Caco-2 (cell line): ENCODE data around the gene RAP1A. TPM values are rescaled to one million over a fixed set of nuclear protein-coding genes. Genes with fewer than 3 reads are reported as not detected.

ENCODE experiments used
- BruUV-seq: library from RNA; stranded (reverse); fragments of 400-500 nt; replicated peaks from 2 replicates; lab custom pipeline; 2021; lab: Mats Ljungman, UMichigan
- CTCF ChIA-PET: fragments of 300-600 bp; sonication (Branson Sonifier 250); formaldehyde crosslinking; loops from one replicate; lab custom pipeline; 2022; ENCODE audit warnings: antibody characterized with exemption; lab: Charles Lee
- POLR2A ChIA-PET: fragments of 300-600 bp; sonication (Branson Sonifier 250); formaldehyde crosslinking; loops from one replicate; lab custom pipeline; 2022; ENCODE audit warnings: antibody characterized with exemption; lab: Charles Lee
- DNase-seq, 2 experiments: peaks; one replicate each; pipeline versions ENCODE4 v3.0.0 to v3.0.0-alpha.2; 2020 to 2022
- H3K27me3 ChIP-seq: replicated peaks from 2 replicates; pipeline ENCODE4 v1.6.0; 2011; ENCODE audit warnings: low read length; ENCODE audit not compliant: control insufficient read depth, insufficient read depth
- H3K36me3 ChIP-seq: 2 replicates; pipeline ENCODE4 v1.5.1; 2011; ENCODE audit warnings: low read length; ENCODE audit not compliant: control insufficient read depth, insufficient read depth
- H3K4me1 ChIP-seq: fragments of 250-450 bp; sonication (Bioruptor Pico); 2 replicates; pipeline ENCODE4 v1.5.1; 2020; ENCODE audit warnings: mild to moderate bottlenecking
- H3K4me3 ChIP-seq: 2 replicates; pipeline ENCODE4 v1.5.1; 2011; ENCODE audit warnings: low read depth, mild to moderate bottlenecking, control low read depth, low read length
- H3K9me3 ChIP-seq: fragments of 250-450 bp; sonication (Bioruptor Pico); 2 replicates; pipeline ENCODE4 v1.5.1; 2020; ENCODE audit warnings: mild to moderate bottlenecking, moderate library complexity
- H3K27ac Mint-ChIP-seq: one replicate; pipeline ENCODE4 v1.8.0; 2022; ENCODE audit warnings: mixed read lengths; ENCODE audit not compliant: unreplicated experiment
- H3K27me3 Mint-ChIP-seq: one replicate; pipeline ENCODE4 v1.8.0; 2022; ENCODE audit warnings: mixed read lengths; ENCODE audit not compliant: insufficient read depth, unreplicated experiment
- H3K36me3 Mint-ChIP-seq: one replicate; pipeline ENCODE4 v1.8.0; 2022; ENCODE audit warnings: mild to moderate bottlenecking, mixed read lengths; ENCODE audit not compliant: insufficient read depth, unreplicated experiment
- H3K4me1 Mint-ChIP-seq: one replicate; pipeline ENCODE4 v1.8.0; 2022; ENCODE audit warnings: low read depth, mixed read lengths; ENCODE audit not compliant: unreplicated experiment
- H3K4me3 Mint-ChIP-seq: one replicate; pipeline ENCODE4 v1.8.0; 2022; ENCODE audit warnings: mild to moderate bottlenecking, moderate library complexity, mixed read lengths; ENCODE audit not compliant: unreplicated experiment
- H3K9me3 Mint-ChIP-seq: one replicate; pipeline ENCODE4 v1.8.0; 2022; ENCODE audit warnings: mixed read lengths; ENCODE audit not compliant: unreplicated experiment
- CTCF ChIP-seq, 2 experiments: fragments of 200-600 bp in 1 of 2; IDR thresholded peaks; 1 replicate in 1 of 2; 2 replicates in 1 of 2; pipeline versions ENCODE4 v1.5.1 to v1.8.0; 2011 to 2022; ENCODE audit warnings: antibody characterized with exemption in 1 of 2, control low read depth in 1 of 2, inconsistent platforms in 1 of 2, low read depth in 1 of 2, low read length in 1 of 2, mild to moderate bottlenecking in 1 of 2, moderate library complexity in 1 of 2; ENCODE audit not compliant: insufficient read depth in 1 of 2, severe bottlenecking in 1 of 2, unreplicated experiment in 1 of 2
- intact Hi-C: fragments of 100-400 bp; cut with micrococcal nuclease; formaldehyde crosslinking; loops from one replicate; pipeline ENCODE4 v1.10.0; 2022; ENCODE audit not compliant: unreplicated experiment
- total RNA-seq: library from RNA; stranded (reverse); gene quantifications from 2 replicates; pipeline ENCODE4 v1.2.3, GENCODE V29; 2022

RAP1A gene
- total RNA-seq, 1 experiment from 2014 or later, result 64.1 TPM

GRCh38 chr1:111649648-111650047, 30.1 kb downstream of the RAP1A start:
- Mint-ChIP-seq H3K36me3 (peaks cover 15% of the 10 kb centered on the region), H3K4me1 (peaks cover 22% of the 10 kb centered on the region), H3K27ac (no peak overlapping the region), H3K27me3 (no peaks in the 10 kb centered on the region), H3K9me3 (no peaks in the 10 kb centered on the region), H3K4me3 (no peak overlapping the region)
- no peak overlapping the region for H3K4me3 ChIP-seq
- POLR2A ChIA-PET, result no interaction called here
- H3K36me3 ChIP-seq, result no peaks in the 10 kb centered on the region
- BruUV-seq, result no TSS peak
- no peaks in the 10 kb centered on the region for H3K9me3 ChIP-seq
- peak in 1 of 2 experiments; percentile 35 for DNase-seq
- TF ChIP-seq CTCF (IDR thresholded peaks at IDR 0.05; ENCODE audit: insufficient read depth in 1 of 2, low read depth in 1 of 2, low read length in 1 of 2, severe bottlenecking in 1 of 2, unreplicated experiment in 1 of 2), result no peak
- intact Hi-C loops, result no loop called here
- H3K4me1 ChIP-seq, result peaks cover 23% of the 10 kb centered on the region
- CTCF ChIA-PET, result no interaction called here
- H3K27me3 ChIP-seq, result no peaks in the 10 kb centered on the region

GRCh38 chr1:111653709-111654108, 34.1 kb downstream of the RAP1A start:
- Histone ChIP-seq H3K27me3 (no peaks in the 10 kb centered on the region), H3K4me3 (no peak overlapping the region), H3K9me3 (no peaks in the 10 kb centered on the region), H3K4me1 (peaks cover 27% of the 10 kb centered on the region), H3K36me3 (no peaks in the 10 kb centered on the region)
- H3K4me1 Mint-ChIP-seq, result peaks cover 27% of the 10 kb centered on the region
- no peak for DNase-seq
- H3K36me3 Mint-ChIP-seq, result peaks cover 12% of the 10 kb centered on the region
- ChIA-PET POLR2A (no interaction called here), CTCF (no interaction called here)
- H3K9me3 Mint-ChIP-seq, result no peaks in the 10 kb centered on the region
- H3K27me3 Mint-ChIP-seq, result no peaks in the 10 kb centered on the region
- H3K27ac Mint-ChIP-seq, result no peak overlapping the region
- intact Hi-C loops, result no loop called here
- no peak overlapping the region for H3K4me3 Mint-ChIP-seq
- no TSS peak for BruUV-seq
- no peak for TF ChIP-seq CTCF (IDR thresholded peaks at IDR 0.05; ENCODE audit: insufficient read depth in 1 of 2, low read depth in 1 of 2, low read length in 1 of 2, severe bottlenecking in 1 of 2, unreplicated experiment in 1 of 2)

- Mint-ChIP-seq H3K9me3 (no peaks in the 10 kb centered on the region), H3K27me3 (no peaks in the 10 kb centered on the region), H3K36me3 (peaks cover 10% of the 10 kb centered on the region), H3K4me3 (no peak overlapping the region), H3K27ac (no peak overlapping the region), H3K4me1 (peaks cover 21% of the 10 kb centered on the region)
- no TSS peak for BruUV-seq
- Histone ChIP-seq H3K9me3 (no peaks in the 10 kb centered on the region), H3K36me3 (no peaks in the 10 kb centered on the region), H3K4me3 (no peak overlapping the region), H3K4me1 (peaks cover 20% of the 10 kb centered on the region), H3K27me3 (no peaks in the 10 kb centered on the region)
- DNase-seq, result no peak
- ChIA-PET CTCF (no interaction called here), POLR2A (no interaction called here)
- intact Hi-C loops, result no loop called here
- no peak for TF ChIP-seq CTCF (IDR thresholded peaks at IDR 0.05; ENCODE audit: insufficient read depth in 1 of 2, low read depth in 1 of 2, low read length in 1 of 2, severe bottlenecking in 1 of 2, unreplicated experiment in 1 of 2)
Measured at GRCh38 chr1:111654839-111655238, 35.2 kb downstream of the RAP1A start.
